Stimulated activated CD4-positive, alpha-beta T cell treated with anti-CD3 and anti-CD28 coated beads, Interleukin-15, amount 100 ng/mL, for 1 hour (primary cell): ENCODE data around the gene SCYGR6.
A peak's percentile ranks its signal among the peaks of the same experiment; 100 is the strongest.
"Not testable (repeated sequence)": the region's sequence is repeated elsewhere in the genome, so short reads cannot be mapped to it uniquely, and the experiment has no call there.

ENCODE experiments used
- DNase-seq, 2 donors: peaks; one replicate each; pipeline ENCODE4 v3.0.0-alpha.2; 2020; ENCODE audit warnings: low read depth in 1 of 2, low spot score in 1 of 2

The SCYGR6 gene, protein sequence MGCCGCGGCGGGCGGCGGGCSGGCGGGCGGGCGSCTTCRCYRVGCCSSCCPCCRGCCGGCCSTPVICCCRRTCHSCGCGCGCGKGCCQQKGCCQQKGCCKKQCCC

DNA sequence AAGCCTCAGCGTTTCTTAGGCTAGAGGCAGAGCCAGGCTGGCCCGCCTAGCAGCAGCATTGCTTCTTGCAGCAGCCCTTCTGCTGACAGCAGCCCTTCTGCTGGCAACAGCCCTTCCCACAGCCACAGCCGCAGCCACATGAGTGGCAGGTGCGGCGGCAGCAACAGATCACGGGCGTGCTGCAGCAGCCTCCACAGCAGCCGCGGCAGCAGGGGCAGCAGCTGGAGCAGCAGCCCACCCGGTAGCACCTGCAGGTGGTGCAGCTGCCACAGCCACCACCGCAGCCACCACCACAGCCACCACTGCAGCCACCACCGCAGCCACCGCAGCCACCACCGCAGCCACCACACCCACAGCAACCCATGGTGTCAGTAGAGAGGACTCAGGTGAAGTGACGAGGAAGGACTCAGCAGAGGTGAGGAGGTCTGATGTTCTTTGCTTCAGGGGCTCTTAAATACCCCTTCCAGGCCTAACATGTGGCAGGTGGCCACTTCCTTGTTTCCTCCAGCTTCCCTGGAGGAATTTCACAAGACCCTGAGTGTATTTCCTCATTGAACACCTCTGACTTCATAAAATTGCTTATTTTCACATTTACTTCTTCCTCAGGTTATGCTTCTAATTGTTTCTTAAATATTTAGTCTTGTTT lies at the start of gene SCYGR6:
TSS of gene SCYGR6 (minus strand) at position 364 of the 646 bp plus-strand sequence. CDS start at position 364, 0 bp downstream.
- no peak for DNase-seq

DNA sequence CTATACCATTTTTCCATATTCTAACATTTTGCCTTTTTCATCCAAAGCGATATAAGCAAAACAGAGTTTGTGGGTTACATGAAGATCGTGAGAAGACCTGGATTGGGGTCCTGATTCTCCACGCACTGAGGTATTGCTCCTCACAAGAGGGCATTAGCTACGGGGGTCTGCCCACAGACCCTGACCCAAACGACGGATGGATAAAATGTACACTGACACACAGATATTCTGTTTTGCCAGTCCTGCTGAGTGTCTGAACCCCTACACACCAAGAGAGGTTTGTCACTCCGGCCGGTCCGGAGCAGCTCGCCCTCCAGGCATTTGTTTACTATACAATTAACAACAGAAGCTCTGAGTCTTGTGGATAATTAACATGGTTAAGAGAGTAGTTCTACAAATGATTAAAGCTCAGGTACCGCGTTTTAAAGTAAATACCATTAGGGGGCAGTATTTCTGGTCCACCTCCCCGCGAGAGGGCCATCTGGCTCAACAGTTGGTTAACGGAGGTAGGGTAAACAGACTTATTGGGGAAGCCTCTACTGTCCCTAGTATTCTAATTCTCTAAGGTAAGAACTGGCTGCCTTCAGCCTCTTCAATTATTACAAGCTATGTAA lies 49.6 kb upstream of the SCYGR6 start:
- DNase-seq, result no peak

DNA sequence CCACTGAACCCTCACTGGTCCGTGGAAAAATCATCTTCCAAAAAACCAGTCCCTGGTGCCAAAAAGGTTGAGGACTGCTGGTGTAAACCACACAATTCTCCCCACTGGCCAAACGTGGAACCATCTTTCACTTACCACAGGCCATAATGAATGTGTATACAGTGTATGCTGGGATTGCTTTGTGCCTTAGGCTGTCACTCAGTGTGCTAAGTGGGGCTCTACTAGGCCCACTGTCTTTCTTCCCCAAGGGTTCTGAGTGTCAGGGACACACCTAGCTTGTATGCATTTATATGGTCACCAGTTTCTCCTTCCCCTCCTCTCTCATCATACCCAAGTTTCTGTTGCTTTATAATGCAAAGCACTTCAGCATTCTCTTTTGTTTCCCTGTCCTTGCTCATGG lies 48.4 kb upstream of the SCYGR6 start:
- no peak for DNase-seq

DNA sequence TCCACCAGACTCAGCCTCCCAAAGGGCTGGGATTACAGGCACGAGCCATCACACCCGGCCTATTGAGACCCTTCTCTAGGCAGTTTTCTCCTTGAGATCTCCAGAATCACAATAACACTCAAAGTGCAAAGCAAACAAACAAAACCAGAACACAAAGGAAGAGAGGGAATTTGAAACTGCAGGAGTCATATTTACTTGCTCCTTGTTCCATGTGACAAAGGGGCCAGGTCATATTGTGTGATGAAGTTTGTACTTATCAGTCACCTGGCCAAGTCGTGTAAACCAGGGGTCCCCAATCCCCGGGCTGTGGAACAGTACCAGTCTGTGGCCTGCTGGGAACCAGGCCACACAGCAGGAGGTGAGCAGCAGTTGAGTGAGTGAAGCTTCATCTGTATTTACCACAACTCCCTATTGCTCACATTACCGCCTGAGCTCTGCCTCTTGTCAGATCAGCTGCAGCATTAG lies 47.7 kb upstream of the SCYGR6 start:
- no peak for DNase-seq

DNA sequence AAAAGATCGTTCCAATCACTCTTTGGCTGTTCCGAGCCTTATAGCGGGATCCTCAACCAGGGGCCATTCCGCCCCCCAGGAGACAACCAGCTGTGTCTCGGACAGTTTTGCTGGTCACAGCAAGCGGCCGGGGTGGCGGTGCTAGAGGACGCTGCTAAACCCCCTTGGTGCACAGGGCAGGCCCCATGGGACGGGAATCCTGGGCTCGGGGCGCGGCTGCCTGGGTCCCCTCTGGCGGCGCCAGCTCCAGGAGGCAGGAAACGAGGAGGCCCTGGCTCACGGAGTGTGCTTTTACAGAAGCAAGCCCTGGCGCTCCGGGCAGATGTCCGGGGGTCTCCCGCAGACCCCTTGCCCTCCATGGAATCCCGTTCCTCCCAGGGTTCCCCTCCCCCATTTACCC lies 43.3 kb upstream of the SCYGR6 start:
- DNase-seq, result no peak

DNA sequence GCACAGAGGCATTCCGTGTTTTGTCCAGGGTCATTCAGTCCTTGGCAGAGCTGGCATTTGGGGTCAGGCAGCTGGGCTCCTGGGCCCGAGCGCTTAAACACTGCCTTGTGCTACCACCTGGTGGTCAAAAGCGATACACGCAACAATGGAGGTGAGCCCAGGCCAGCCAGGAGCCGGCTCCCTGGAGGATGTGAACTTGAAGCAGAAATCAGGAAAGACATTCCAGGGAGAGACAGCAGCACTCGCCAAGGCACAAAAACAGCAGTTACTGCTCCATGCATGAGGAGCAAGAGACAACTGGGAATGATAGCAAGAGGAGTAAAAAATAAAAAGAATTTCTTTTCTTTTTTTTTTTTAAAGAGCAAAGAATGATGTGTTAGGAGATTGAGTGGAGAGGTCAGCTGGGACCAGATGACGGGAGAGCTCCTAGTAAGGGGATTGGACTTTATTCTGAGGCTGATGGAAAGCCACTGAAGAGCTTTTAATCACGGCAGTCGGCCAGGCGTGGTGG lies 41.9 kb upstream of the SCYGR6 start:
- peak; percentile 15 to 41 for DNase-seq

DNA sequence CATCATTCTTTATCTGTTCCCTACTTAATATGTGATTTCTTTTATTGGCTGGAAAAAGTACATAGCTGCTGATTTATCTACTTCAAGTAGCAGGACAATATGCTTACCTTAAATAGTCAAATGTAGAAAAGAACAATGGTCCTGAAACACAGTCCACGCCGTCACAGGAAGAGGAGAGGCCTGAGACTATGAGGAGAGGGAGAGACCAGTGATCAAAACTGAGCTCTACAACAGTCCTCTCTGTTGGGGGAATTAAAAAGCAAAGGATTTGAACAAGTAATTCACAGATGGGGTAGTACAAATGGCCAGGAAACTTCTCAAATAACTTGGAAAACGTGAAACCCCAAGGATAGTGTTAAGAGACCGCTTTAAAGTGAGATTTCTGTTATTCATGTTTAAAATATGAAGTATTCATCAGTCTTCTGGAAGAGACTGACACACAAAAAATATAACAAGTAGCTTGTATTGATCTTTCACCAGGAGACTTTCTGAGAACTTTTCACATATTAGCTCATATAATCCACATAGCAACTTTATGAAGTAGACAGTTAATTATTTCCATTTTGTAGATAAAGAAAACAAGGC lies 41.3 kb upstream of the SCYGR6 start:
- no peak for DNase-seq

DNA sequence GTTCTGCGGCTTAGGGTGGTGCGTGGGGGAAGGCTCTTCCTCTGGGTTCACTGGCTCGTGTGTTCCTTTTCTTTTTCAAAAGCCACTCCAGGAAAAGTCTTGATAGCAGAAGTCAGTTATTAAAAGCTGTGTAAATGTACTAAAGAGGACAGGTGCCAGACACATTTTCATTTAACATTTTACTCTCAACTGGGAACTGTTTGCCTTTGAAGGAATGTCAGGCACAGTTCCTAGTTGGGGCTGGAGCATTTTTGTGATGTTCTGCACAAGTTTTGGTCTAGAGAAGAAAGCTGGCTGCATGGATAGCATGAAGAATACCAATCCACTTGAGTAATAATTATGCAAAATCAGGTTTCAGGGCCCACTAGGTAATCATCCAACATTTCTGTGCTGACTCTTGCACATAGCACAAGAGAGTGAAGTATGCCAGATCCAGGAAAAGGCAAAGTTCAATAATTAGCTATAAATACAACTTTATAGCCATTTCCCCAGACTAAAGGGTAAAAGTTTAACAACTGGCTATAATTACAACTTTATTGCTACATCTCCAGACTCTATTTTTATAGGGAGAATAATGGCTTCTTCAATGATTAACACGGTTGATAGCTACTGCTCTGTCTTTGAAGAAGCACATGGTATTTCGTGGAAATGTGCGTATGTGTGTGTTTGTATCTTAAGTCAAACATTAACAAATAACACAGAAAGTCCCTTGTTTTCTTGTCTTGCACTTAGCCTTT lies 37.4 kb upstream of the SCYGR6 start:
- DNase-seq, result no peak

DNA sequence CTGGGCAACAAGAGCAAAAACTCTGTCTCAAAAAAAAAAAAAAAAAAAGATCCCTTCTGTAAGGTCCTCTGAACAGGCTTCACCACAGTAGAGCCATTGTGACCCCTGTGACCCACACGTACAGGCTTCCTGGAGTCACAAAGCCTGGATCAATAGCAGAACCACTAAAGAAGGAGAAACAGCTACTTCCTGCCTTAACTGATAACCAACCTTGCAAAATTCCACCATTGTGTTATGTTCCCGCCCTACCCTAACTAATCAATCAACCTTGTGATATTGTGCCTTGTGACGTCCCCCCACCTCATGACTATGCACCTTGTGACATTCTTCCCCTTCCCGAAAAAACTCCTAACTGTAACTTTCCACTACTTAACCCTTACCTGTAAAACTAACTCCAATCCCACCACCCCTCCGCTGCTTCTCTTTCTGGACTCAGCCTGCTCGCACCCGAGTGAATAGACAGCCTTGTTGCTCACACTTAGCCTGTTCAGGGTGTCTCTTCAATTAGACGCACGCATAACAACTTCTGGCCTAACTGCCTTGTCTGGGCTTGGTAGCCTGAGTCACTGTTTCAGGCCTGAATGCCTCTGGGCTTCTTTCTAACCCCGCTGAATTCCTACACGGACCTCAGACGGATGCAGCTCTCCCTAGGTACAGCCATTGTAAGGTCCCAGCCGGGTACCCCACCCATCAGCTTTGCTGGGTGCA lies 35.0 kb upstream of the SCYGR6 start:
- DNase-seq, result no peak

DNA sequence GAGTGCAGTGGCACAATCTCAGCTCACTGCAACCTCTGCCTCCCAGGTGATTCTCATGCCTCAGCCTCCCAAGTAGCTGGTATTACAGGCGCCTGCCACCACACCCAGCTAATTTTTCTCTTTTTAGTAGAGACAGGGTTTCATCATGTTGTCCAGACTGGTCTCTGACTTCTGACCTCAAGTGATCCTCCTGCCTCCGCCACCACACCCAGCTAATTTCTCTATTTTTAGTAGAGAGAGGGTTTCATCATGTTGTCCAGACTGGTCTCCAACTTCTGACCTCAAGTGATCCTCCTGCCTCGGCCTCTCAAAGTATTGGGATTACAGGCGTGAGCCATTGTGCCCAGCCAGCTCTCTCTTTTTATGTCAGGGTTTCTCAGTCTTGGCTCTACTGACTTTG lies 31.7 kb upstream of the SCYGR6 start:
- not testable (repeated sequence) for DNase-seq

DNA sequence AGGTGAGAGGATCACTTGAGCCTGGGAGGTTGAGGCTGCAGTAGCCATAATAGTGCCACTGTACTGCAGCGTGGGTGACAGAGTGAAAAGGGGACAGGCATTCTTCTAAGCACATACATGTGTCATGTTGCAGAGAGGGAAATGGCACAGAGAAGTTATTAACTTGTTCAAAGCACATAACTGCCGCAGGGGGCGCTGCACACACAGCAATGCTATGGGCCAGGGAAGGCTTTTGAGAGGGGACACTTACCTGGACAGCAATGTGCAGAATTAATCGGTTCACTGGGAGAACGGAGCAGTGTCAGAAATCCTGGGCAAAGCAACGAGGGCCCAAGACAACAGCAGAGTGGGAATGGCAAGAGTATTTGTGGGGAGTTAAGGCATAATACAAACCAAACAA lies 23.5 kb upstream of the SCYGR6 start:
- DNase-seq, result no peak

DNA sequence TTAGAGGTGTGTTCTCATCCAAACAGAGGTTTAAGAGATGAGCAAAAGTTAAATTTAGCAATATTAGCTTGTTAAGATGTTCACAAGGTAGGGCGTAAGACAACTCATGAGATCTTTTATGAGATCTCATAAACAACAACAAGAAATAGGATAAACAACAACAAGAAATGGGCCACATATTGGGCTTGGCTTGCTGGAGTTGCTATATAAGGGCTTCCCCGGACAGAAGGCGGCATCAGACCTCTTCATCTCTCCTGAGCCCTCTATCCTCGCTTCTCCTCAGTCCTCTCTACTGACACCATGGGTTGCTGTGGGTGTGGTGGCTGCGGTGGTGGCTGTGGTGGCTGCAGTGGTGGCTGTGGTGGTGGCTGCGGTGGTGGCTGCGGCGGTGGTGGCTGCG lies 21.0 kb upstream of the SCYGR6 start, which contains the start of gene SCYGR8:
TSS of gene SCYGR8 (plus strand) at position 301 of the 400 bp plus-strand sequence. CDS start at position 301, 0 bp downstream.
- no peak for DNase-seq

DNA sequence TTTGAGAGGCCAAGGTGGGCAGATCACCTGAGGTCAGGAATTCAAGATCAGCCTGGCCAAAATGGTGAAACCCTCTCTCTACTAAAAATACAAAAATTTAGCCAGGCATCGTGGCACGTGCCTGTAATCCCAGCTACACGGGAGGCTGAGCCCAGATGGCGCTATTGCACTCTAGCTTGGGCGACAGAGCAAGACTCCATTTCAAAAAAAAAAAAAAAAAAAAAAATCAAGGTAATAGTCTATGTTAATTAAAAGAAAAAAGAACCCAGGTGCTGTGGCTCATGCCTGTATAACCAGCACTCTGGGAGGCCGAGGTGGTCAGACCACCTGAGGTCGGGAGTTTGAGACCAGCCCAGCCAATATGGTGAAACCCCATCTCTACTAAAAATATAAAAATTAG lies 16.1 kb upstream of the SCYGR6 start:
- not testable (repeated sequence) for DNase-seq

DNA sequence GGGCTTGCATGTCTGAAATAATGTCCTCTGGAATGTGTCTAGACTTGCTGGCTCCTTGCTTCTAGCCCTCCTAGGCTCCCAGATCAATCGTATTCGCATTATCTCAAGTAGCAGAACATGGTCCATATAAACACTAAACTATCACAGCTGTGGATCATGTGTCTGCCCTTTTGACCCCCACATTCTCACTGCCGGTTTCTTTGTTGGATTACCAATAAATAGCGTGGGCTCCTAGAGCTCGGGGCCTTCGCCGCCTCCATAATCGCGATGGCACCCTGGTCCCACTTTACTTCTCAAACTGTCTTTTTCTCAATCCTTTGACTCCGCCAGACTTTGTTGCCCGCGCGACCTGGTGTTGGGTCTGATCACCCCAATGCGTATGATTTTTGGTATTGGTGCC lies 14.8 kb upstream of the SCYGR6 start:
- DNase-seq, result no peak

DNA sequence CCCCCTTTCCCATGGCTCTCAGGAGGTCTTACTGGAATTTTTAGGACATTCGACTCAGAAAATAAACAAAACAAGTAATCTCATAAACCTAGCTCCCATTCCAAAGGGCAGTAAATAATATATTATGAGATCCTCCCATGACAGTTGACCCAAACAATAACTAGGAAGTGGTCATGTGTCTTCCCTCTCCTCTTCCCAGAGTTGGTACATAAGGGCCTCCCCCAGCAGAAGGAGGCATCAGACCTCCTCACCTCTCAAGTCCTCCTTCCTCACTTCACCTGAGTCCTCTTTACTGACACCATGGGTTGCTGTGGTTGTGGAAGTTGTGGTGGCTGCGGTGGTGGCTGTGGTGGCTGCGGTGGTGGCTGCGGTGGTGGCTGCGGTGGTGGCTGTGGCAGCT lies 3.5 kb upstream of the SCYGR6 start, which contains the start of gene SCYGR7:
TSS of gene SCYGR7 (plus strand) at position 301 of the 400 bp plus-strand sequence. CDS start at position 301, 0 bp downstream.
- DNase-seq, result no peak

DNA sequence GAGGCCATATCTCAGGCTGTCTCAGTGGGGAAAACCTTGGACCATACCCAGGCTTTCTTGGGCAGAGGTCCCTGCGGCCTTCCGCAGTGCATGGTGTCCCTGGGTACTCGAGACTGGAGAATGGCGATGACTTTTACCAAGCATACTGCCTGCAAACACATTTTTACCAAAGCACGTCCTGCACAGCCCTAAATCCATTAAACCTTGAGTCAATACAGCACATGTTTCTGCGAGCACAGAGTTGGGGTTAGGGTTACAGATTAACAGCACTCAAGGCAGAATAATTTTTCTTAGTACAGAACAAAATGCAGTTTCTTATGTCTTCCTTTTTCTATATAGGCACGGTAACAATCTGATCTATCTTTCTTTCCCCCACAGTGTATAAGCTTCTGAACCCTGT lies 1.7 kb downstream of the SCYGR6 start:
- not testable (repeated sequence) for DNase-seq

DNA sequence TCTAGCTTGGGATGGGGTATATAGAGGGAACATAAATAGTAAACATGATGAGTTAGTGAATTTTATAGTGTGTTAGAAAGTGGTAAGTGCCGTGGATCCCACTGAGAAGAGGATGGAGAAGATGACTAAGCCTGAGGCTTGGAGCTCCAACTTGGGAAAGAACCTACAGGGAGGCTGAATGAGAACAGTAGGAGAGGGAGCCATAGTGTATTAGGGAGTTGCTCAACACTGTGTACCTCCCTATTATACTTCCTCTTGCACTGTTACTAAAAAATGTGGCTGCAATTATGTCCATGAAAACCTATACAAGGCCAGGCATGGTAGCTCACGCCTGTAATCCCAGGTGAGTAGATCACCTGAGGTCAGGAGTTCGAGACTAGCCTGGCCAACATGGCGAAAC lies 3.9 kb downstream of the SCYGR6 start:
- DNase-seq, result no peak

DNA sequence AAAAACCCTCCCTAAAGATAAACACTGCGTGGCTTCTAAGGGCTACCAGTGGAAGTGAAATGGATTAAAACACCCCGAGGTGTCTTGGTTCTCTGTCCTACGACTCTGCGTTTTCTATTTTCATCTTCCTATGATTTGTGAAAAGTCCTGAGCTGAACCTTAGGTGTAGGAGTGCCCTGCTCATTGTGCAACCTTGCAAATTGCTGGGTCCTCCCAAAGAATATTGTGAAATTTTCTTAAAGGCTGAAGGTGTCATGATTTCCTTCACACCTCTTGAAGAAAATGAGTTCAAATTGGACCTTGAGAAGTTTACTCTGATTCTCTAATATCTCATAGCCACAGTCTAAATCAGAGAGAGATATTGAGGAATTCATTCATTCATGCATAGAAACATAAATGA lies 4.9 kb downstream of the SCYGR6 start:
- no peak for DNase-seq

DNA sequence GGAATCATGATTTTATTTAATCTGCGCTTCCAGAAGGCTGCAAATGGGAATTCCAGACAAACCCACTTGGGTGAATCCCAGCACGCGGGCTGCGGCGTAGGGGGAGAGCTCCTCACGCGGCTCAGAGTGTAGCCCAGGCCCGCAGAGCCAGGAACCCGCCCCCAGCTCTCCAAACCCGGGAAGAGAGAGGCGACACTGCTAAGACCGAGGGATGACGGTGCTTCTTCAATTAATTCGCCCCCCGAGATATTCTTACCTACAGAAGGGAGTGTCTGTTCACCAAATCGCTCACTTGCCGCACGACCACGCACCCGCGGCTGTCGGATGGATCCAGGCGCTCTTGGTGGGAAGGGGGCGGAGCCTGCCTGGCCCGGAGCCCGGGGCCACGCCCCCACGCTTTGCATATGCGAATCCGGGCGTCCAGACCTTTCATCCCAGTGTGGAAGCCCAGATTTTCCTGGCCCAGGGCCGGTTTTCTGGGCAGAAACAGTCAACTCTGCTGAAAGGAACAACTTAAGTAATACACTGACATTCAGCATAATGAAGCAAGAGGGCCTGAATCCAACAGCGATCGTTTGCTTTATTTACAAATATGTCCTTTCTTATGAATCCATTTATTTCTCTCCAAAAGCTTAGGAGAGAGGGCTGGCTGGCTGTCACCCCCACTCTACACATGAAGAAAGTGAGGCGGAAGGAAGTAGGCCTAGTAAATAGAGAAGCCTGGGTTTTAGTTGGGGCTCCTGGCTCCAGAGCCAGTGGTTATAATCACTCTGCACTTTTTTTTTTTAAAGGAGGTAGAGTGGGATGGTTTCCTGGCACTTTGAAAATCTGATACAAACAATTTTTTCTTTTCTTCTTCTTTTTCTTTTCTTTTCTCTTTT lies 6.6 kb downstream of the SCYGR6 start, which contains the start of gene SLC19A3:
TSS of gene SLC19A3 (minus strand) at position 342 of the 881 bp plus-strand sequence. CDS start 15,710 bp downstream, outside the sequence.
- no peak for DNase-seq
